Central memory CD8-positive, alpha-beta T cell (primary cell): Measurements from ENCODE around the gene TULP4.
A peak's percentile ranks its signal among the peaks of the same experiment; 100 is the strongest.
"Not testable (repeated sequence)": the region's sequence is repeated elsewhere in the genome, so short reads cannot be mapped to it uniquely, and the experiment has no call there.

ENCODE experiments used
- ATAC-seq: fragments of 150-1000 bp; cut with Tn5 transposase; replicated peaks from 2 replicates; pipeline ENCODE4 v1.10.0; 2022; ENCODE audit warnings: mild to moderate bottlenecking, moderate FRiP score, moderate number of reproducible peaks; ENCODE audit not compliant: poor library complexity, severe bottlenecking; ENCODE audit errors: extremely low read depth
- DNase-seq, 2 donors: peaks; one replicate each; pipeline ENCODE4 v3.0.0; 2021; ENCODE audit warnings: low spot score in 2 of 2
- H3K27ac Mint-ChIP-seq: one replicate; pipeline ENCODE4 v1.8.0; 2022; ENCODE audit warnings: low read depth, mild to moderate bottlenecking, moderate library complexity, mixed read lengths
- H3K27me3 Mint-ChIP-seq: one replicate; pipeline ENCODE4 v1.8.0; 2022; ENCODE audit warnings: mixed read lengths
- H3K36me3 Mint-ChIP-seq: one replicate; pipeline ENCODE4 v1.8.0; 2022; ENCODE audit warnings: mild to moderate bottlenecking, moderate library complexity, mixed read lengths; ENCODE audit not compliant: insufficient read depth
- H3K4me1 Mint-ChIP-seq: one replicate; pipeline ENCODE4 v1.8.0; 2022; ENCODE audit warnings: mixed read lengths
- H3K4me3 Mint-ChIP-seq: one replicate; pipeline ENCODE4 v1.8.0; 2022; ENCODE audit warnings: mild to moderate bottlenecking, moderate library complexity, mixed read lengths
- H3K9me3 Mint-ChIP-seq: one replicate; pipeline ENCODE4 v1.8.0; 2022; ENCODE audit warnings: mixed read lengths

Gene TULP4

GRCh38 chr6:158301561-158301960, 10.7 kb upstream of the TULP4 start:
- ATAC-seq, H3K27ac Mint-ChIP-seq, H3K27me3 Mint-ChIP-seq, DNase-seq, H3K4me1 Mint-ChIP-seq, H3K9me3 Mint-ChIP-seq, H3K36me3 Mint-ChIP-seq, H3K4me3 Mint-ChIP-seq: not testable (repeated sequence)

GRCh38 chr6:158302195-158302796, 10.0 kb upstream of the TULP4 start:
- H3K27me3 Mint-ChIP-seq, H3K4me3 Mint-ChIP-seq, H3K9me3 Mint-ChIP-seq, ATAC-seq, H3K4me1 Mint-ChIP-seq, H3K27ac Mint-ChIP-seq, DNase-seq, H3K36me3 Mint-ChIP-seq: not testable (repeated sequence)

GRCh38 chr6:158303210-158303731, 9.0 kb upstream of the TULP4 start:
- Mint-ChIP-seq H3K4me3 (no peak overlapping the region), H3K9me3 (peaks cover 5% of the 10 kb centered on the region), H3K4me1 (no peaks in the 10 kb centered on the region), H3K27ac (no peak overlapping the region), H3K27me3 (no peaks in the 10 kb centered on the region), H3K36me3 (peaks cover 5% of the 10 kb centered on the region)
- ATAC-seq (no peak), DNase-seq (no peak)

GRCh38 chr6:158304254-158304653, 8.0 kb upstream of the TULP4 start:
- DNase-seq (no peak), ATAC-seq (no peak)
- no peaks in the 10 kb centered on the region for H3K4me1 Mint-ChIP-seq
- H3K27ac Mint-ChIP-seq, result no peak overlapping the region
- H3K36me3 Mint-ChIP-seq, result peaks cover 3% of the 10 kb centered on the region
- H3K4me3 Mint-ChIP-seq, result no peak overlapping the region
- H3K27me3 Mint-ChIP-seq, result no peaks in the 10 kb centered on the region
- H3K9me3 Mint-ChIP-seq, result no peaks in the 10 kb centered on the region

- no peaks in the 10 kb centered on the region for H3K27me3 Mint-ChIP-seq
- DNase-seq (no peak), ATAC-seq (no peak)
- H3K9me3 Mint-ChIP-seq, result no peaks in the 10 kb centered on the region
- peak overlapping the region; percentile 16 for H3K27ac Mint-ChIP-seq
- H3K36me3 Mint-ChIP-seq, result peaks cover 4% of the 10 kb centered on the region
- peaks cover 16% of the 10 kb centered on the region for H3K4me1 Mint-ChIP-seq
- H3K4me3 Mint-ChIP-seq, result no peak overlapping the region
Observed at GRCh38 chr6:158309814-158310213, 2.5 kb upstream of the TULP4 start.

GRCh38 chr6:158311193-158311592, 1.1 kb upstream of the TULP4 start:
- DNase-seq, result no peak
- Mint-ChIP-seq H3K36me3 (peaks cover 4% of the 10 kb centered on the region), H3K27me3 (no peaks in the 10 kb centered on the region), H3K9me3 (no peaks in the 10 kb centered on the region), H3K4me1 (peaks cover 22% of the 10 kb centered on the region), H3K4me3 (no peak overlapping the region), H3K27ac (no peak overlapping the region)
- ATAC-seq, result no peak

- DNase-seq (no peak), ATAC-seq (no peak)
- H3K27me3 Mint-ChIP-seq, result no peaks in the 10 kb centered on the region
- H3K36me3 Mint-ChIP-seq, result peaks cover 4% of the 10 kb centered on the region
- H3K9me3 Mint-ChIP-seq, result no peaks in the 10 kb centered on the region
- no peak overlapping the region for H3K27ac Mint-ChIP-seq
- peaks cover 24% of the 10 kb centered on the region for H3K4me1 Mint-ChIP-seq
- no peak overlapping the region for H3K4me3 Mint-ChIP-seq
Observed at GRCh38 chr6:158311626-158312025, 639 bp upstream of the TULP4 start.

GRCh38 chr6:158312672-158313397, 570 bp downstream of the TULP4 start:
- peak overlapping the region; percentile 10 for H3K27ac Mint-ChIP-seq

GRCh38 chr6:158313989-158314388, 1.7 kb downstream of the TULP4 start:
- H3K9me3 Mint-ChIP-seq, result no peaks in the 10 kb centered on the region
- H3K4me1 Mint-ChIP-seq, result peaks cover 29% of the 10 kb centered on the region
- no peak for DNase-seq
- H3K4me3 Mint-ChIP-seq, result no peak overlapping the region
- peaks cover 4% of the 10 kb centered on the region for H3K36me3 Mint-ChIP-seq
- no peak for ATAC-seq
- no peaks in the 10 kb centered on the region for H3K27me3 Mint-ChIP-seq
- H3K27ac Mint-ChIP-seq, result no peak overlapping the region

More at GRCh38 chr6:158312672-158313397, 570 bp downstream of the TULP4 start:
- Mint-ChIP-seq H3K27me3 (no peaks in the 10 kb centered on the region), H3K4me1 (peaks cover 25% of the 10 kb centered on the region), H3K9me3 (no peaks in the 10 kb centered on the region), H3K36me3 (peaks cover 4% of the 10 kb centered on the region), H3K4me3 (no peak overlapping the region)
- ATAC-seq (no peak), DNase-seq (no peak)

- ATAC-seq (no peak), DNase-seq (no peak)
- Mint-ChIP-seq H3K36me3 (peaks cover 7% of the 10 kb centered on the region), H3K4me1 (peaks cover 29% of the 10 kb centered on the region), H3K4me3 (no peak overlapping the region), H3K9me3 (no peaks in the 10 kb centered on the region), H3K27me3 (no peaks in the 10 kb centered on the region), H3K27ac (no peak overlapping the region)
Observed at GRCh38 chr6:158314737-158315136, 2.5 kb downstream of the TULP4 start.

GRCh38 chr6:158316022-158316421, 3.8 kb downstream of the TULP4 start:
- Mint-ChIP-seq H3K27ac (no peak overlapping the region), H3K27me3 (no peaks in the 10 kb centered on the region), H3K9me3 (no peaks in the 10 kb centered on the region), H3K4me1 (peaks cover 32% of the 10 kb centered on the region), H3K4me3 (no peak overlapping the region), H3K36me3 (peaks cover 5% of the 10 kb centered on the region)
- ATAC-seq, result no peak
- no peak for DNase-seq

GRCh38 chr6:158321960-158322359, 9.7 kb downstream of the TULP4 start:
- H3K27ac Mint-ChIP-seq, result no peak overlapping the region
- H3K9me3 Mint-ChIP-seq, result no peaks in the 10 kb centered on the region
- H3K4me3 Mint-ChIP-seq, result no peak overlapping the region
- ATAC-seq, result no peak
- H3K36me3 Mint-ChIP-seq, result peaks cover 2% of the 10 kb centered on the region
- DNase-seq, result no peak
- peaks cover 48% of the 10 kb centered on the region for H3K4me1 Mint-ChIP-seq
- H3K27me3 Mint-ChIP-seq, result no peaks in the 10 kb centered on the region

GRCh38 chr6:158322400-158322723, 10.1 kb downstream of the TULP4 start:
- H3K9me3 Mint-ChIP-seq, result no peaks in the 10 kb centered on the region
- H3K27me3 Mint-ChIP-seq, result no peaks in the 10 kb centered on the region
- no peak overlapping the region for H3K27ac Mint-ChIP-seq
- peaks cover 2% of the 10 kb centered on the region for H3K36me3 Mint-ChIP-seq
- DNase-seq (no peak), ATAC-seq (no peak)
- H3K4me3 Mint-ChIP-seq, result no peak overlapping the region
- peaks cover 51% of the 10 kb centered on the region for H3K4me1 Mint-ChIP-seq
